GM21367 (cell line): ENCODE data around the gene MAP2K3.
A peak's percentile ranks its signal among the peaks of the same experiment; 100 is the strongest.

Source experiments
- ATAC-seq: cut with Tn5 transposase; IDR thresholded peaks from one replicate; pipeline ENCODE4 v1.9.1; 2021; ENCODE audit not compliant: unreplicated experiment

The MAP2K3 gene

DNA sequence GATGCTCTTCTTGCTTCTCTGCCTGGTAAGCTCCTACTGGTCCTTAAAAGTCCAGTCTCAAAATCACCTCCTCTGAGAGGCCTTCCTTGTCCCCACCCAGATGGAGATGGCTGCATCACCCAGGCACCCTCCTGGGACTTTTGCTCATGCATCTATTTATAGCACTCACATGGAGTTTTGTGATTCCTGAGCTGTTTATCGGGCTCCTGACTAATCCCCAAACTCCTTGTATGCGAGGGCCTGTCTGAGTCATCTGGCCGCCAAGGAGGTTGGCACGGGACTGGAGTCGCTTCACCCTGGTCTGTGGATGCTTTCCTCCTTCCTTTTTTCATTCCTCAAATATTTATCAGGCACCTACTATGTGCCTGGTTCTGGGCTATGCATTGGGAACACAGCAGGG, 2.3 kb upstream of the MAP2K3 start:
- no peak for ATAC-seq

DNA sequence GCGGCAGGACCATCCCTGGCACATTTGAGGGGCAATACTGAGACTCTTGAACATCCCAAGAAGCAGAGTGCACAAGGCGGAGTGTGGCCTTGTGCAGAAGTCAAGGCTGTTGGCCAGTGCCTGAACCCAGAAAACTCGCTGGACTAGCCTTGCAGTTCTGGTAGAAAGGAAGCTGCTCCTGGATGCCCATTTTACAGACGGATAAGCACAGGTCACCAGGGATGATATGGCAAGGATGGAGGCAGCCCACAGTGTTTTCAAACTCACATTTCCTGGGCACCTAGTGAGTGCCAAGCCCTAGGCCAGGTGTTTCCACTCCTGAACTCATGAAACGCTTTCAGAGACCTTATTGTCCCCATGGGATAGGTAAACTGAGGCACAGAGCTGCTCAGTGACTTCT, 1.7 kb upstream of the MAP2K3 start:
- ATAC-seq: no peak

DNA sequence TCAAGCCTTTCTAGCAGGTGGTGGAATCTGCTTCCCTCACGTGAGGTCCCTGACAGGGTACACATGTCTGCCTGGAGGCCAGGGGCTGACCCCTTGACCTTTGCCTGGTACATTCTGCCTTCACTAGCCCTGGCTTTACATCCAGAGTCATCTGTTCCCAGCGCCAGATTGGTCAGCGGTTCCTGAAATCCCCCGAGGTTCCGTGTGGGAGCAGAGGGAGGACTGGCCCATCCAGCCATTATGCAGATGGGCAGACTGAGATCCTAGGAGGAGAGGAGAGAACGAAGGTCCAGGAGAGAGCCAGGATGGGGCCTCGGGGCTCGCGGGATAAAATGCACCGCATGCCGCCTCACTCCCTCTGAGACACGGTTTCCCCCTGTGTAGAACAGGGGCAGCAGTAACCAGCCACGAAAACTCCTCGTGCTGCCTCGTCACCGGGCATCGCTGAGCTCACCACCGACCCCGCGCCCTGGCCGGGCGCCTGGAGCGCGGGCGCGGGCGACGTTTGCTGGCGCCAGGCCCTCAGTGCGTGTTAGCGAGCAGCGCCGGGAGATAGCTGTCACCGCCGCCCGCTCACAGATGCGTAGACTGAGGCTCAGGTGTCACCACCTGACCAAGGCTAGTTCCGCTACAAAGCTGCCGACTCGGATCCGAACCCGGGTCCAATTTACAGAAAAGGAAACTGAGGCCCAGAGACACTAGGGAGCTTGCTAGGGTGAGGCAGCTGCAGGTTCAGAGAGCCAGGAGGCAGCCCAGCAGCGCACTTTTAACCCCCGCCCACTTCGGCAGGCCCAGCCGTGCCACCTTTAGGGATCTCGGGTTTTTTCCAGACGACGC, 811 bp upstream of the MAP2K3 start:
- peak; percentile 2 for ATAC-seq

DNA sequence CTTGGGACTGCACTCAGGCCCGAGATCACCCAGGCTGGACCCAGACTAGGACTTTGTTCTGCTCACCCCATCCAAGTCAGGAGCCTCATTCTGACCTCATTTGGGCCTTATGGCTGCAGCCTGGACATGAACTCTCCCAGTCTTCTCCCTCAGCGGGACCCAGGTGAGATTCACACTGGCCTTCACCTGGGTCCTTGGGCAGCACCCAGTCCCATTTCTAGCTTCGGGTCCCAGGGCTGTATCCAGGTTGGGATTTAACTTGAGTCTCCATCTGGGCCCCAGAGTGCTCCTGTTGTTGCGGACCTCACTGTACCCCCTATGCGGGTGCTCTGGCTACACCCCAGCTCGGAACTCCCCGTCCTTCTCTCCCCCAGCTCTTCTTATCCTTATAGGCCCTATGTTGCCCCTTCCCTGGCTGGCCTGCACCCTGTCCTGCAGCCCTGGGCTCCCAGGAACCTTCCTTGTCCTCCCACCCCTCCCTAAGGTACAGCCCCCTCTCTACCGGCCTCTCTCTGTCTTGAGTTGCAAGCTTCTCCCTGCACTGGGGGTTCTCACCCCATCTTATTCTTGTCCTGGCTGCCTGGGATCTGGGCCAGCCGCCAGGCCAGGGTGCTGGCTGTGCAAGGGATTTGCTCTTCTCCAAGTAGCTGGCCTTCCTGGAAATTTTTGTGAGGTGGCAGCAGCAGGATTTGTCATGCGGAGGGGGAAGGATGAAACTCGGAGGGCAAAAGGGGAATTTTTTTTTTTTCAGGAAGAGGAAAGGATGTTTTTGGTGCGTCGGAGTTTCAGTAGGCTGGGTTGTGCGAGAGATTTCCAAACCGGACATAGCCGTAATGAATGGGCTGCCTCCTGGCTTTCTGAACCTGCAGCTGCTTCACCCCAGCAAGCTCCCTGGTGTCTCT, 904 bp downstream of the MAP2K3 start:
- no peak for ATAC-seq

DNA sequence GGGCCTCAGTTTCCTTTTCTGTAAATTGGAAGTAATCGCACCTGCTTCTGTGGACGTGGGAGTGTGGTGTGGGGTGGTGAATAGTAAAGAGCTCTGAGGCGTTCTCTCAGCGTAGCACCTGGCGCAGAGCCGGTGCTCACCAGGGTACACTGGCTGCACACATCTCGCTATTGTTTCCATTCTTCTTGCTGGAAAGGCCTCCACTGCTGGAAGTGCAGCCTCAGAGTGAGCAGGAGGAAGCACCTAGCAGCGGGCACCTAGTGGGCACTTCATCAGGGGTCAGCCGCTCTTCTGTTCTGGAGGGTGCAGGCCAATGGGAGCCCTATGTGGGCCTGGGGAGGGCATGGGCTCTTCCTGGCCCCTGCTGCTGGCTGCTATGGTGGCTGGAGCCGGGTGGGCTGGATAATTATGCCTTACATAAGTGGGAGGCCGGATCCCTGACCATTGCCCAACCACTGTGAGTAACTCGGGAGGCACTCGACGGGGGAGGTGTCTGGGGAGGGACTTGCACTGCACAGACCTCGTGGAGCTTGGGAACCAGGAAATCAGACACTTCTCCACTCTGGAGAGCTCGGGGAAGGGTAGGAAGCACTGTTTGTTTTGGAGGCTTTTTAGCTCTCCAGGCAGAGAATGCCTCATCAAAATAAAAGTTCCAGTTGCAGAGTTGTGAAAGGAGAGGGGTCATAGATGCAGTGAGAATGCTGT, 1.7 kb downstream of the MAP2K3 start:
- ATAC-seq: no peak

DNA sequence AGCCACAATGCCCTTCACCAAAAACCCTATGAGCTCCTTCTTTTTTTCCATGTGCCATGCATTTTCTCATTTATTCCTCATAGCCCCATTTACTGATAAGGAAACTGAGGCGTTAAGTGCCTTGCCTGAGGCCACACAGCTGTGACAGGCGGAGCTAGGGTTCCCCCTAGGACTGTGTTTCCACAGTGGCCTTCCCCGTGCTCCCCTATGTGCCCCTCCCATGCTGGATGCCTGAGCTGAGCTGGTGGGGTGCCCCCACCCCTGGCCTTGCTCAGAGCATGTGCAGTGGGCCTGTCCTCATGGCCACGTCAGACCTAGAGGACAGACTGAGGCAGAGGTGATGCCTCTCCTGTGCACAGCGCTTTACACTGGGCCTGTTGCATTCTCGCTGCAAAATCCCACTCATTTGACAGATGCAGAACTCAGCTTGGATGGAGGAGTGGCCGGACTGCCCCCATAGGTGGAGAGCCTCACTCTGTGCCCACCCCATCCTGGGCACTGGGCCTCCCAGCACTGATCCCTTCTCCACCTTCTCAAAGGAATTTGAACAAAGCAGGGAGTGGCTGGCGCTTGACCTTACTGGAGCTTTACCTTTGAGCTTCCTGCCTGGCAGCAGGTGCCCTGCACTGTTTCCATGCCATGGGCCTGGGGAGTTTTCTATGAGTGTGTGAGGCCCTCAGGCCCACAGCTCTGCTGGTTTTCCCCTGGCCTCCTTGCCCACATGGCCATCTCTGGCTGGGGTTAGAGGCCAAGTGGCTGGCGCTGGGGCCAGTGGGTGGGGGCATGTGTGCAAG, 2.6 kb downstream of the MAP2K3 start:
- no peak for ATAC-seq

DNA sequence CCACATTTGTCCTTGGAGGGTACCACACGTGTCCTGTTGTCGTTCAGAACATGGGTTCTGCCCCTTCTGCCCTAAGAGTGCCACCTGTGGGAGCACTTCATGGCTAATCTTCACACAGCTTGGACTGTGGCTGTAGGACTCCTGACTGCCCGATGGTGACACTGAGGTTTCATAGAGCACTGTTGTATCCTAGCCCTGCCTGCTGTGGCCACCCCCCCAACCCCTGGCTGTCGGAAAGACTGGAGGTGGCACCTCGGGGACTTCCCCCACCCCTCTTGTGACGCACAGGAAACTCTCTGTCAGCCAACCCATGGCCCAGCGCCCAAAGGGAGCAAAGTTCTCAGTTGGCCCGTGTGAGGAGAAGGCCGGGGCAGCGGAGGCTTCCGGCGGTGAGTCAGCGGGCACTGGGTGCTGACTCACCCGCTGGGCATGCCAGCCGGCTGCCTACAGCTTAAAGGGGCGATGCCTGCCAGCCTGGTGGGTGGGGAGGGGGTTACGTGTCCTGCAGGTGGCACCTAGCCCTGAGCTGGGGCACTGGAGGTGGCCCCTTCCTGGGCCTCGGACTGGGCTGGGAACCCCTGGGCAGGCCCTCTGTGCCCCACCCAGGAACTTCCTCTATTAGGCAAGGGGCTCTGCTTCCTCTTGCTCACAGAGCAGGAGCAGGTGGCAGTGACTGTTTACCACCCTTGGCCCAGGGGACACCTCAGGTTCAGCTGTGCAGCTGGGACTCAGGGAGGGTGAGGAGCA, 3.4 kb downstream of the MAP2K3 start:
- peak; percentile 26 for ATAC-seq

DNA sequence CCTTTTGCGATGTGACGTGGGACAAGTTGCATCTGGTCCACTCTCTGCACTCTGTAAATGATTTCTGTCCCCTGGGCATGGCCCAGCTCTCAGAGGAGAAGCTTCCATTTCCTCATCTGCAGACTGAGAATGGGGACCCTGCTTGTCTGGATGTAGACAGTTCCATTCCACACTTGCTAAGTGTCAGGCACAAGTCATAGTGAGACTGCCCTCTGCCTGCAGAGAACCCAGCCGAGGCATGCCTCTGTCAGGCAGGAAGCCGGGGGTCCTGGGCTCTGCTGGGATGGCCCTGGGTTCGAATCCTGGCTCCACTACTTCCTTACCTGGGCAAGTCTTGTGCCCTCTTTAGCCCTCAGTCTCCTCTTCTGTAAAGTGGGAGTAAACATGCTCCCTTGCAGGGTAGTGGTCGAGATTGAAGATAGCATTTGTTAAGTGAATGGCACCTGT, 4.1 kb downstream of the MAP2K3 start:
- ATAC-seq: peak; percentile 14

DNA sequence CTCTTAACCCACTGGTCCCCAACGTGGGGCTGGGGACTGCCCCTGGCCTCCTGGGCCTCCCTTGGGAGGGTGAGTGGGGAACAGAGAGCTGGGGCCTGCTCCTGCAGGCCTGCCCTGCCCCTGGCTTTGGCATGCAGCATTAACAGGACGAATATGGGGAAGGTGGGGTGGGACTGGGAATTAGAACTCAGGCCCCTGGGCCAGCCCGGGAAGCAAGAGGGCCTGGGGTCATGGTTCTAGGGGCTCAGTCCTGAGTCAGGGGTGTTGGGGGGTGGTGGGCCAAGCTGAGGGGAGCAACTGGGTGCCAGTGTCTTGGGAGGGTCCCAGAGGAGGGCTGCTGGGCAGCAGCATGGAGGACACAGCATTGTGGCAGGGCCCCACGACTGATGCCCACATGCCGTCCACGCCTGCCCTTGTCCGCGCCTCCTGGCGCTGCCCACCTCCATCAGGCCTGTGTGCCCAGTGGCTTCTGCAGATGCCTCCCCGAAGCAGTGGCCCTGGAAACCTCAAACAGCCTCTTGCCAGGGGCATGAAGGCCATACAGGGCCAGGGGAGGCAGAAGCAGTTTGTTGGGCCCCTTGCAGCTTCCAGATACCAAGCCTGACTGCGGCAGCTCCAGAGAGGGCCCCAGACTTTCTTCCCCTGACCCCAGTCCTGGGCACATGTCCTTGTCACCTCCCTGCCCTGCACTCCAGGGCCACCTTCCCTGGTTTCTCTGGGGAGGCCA, 4.8 kb downstream of the MAP2K3 start:
- no peak for ATAC-seq

DNA sequence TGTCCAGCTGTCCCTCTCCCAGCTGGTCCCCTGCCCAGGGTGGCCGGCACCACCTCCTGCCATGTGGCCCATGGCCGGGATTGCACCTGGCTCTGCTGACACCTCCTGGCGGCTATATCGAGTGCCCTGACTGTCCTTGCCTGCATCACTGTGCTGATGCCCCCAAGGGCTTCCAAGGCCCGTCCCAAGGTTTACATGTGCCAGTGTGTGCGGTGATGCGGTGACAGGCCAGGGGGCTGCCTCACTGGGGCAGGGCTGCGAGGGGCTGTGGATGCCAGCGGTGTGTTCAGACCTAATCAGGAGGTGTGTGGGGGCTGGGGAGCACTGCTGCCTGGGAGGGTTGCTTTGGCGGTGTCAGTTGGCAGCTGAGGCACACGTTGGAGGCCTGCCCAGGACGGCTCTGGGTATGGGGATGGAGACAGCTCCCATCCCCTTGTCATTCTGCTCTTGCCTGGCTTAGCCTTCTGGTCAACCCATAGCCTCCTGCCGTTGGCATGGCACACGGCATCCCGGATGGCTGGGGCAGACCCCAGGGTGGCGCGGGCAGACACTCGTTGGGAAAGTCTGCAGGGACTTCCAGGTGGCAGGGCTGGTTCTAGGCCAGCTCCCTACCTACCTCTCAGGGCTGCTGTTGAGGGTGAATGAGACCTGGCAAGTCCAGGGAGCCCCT, 5.5 kb downstream of the MAP2K3 start:
- ATAC-seq: no peak

DNA sequence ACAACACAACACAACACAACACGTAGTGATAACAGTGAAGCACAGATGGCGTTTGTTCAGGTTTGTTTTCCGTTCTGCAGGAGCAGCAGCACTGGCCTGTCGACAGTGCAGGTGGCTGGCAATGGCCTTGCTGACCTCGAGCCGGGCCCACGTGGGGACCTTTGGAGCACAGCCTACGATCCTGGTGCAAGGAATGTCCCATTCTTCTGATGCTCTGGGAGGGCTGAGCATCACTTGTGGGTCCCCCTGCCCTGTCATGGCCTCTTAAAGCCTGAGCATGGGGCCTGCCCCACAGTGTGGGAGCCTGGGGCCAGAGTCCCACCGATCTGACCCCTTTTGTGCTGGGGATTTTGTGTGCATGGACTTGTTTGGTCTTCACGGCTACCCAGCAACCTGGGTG, 6.8 kb downstream of the MAP2K3 start:
- no peak for ATAC-seq

DNA sequence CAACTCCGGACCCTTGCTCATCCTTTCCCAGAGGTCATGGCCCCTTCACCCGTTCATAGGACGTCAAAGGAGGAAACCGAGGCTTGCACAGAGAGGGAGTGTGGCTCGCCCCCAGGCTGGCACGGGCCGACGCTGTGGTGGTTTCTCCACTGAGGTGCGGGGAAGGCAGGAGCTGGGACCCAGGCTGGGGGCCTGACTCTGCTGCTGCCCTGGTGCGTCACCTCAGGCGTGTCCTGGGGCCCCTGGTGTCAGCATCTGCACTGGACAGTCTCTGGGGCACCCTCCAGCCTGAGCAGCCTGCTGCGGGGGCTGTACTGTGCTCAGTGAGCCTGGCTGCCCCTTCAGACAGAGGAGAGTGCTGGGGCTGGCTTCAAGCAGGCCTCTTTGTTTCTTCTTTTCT, 7.4 kb downstream of the MAP2K3 start:
- no peak for ATAC-seq

DNA sequence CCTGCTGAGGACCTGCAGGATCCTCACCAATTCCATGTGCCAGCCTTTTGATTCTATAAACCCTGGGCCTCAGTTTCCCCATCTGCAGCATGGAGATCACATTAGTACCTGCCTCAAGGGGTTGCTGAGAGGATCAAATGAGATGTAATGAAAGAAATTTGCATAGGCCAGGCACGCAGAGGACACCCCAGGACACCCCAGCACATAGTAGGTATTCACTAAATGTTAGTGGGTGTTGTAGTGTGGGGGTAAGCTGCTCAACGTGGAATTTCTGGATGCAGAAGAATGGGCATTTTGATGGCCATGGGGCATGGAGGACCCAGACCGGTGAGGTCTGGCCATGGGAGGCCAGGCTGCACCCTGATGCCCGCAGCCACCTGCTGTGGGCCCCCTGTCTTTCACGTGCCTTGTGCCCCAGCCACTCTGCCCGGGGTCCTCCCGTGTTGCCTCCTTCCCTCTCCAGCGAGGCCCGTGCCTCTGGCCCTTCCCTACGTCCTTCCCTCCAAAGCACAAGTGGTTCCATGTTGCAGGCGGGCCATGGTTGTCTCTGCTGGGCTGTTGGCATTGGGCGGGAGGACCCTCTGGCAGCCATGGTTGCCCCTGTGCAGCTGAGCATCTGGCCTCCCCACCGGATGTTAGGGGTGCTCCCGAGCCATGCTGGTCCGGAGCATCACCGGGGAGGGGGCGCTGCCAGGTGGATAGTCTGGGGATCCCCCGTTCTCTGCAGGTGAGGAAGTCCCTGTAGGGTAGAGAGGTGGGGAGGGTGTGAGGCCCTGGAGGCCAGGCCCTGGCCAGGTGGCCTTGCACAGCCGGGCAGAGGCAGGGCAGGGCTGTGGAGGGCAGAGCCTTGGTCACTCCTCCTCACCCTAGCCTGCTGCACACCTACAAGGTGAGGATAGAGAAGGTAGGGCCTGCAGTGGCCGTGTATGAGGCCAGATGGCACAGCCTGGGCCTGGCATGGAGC, 8.6 kb downstream of the MAP2K3 start:
- ATAC-seq: no peak

DNA sequence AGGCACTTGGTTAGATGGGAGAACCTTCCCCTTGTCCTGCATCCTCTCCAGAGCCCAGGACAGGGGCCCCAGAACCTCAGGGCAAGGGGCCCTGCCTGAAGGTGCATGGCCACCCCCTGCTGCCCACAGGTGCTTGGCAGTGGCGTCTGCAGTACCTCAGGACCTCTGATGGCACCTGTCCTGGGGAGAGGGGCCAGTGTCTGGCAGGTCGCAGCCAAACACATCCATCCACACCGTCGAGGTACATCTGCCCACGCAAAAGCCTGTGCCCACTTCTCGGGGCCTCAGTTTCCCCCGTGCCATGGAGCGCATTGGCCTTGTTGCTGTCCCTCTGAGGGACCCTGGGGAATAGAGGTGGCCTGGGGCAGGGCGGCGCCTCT, 9.3 kb downstream of the MAP2K3 start:
- no peak for ATAC-seq

DNA sequence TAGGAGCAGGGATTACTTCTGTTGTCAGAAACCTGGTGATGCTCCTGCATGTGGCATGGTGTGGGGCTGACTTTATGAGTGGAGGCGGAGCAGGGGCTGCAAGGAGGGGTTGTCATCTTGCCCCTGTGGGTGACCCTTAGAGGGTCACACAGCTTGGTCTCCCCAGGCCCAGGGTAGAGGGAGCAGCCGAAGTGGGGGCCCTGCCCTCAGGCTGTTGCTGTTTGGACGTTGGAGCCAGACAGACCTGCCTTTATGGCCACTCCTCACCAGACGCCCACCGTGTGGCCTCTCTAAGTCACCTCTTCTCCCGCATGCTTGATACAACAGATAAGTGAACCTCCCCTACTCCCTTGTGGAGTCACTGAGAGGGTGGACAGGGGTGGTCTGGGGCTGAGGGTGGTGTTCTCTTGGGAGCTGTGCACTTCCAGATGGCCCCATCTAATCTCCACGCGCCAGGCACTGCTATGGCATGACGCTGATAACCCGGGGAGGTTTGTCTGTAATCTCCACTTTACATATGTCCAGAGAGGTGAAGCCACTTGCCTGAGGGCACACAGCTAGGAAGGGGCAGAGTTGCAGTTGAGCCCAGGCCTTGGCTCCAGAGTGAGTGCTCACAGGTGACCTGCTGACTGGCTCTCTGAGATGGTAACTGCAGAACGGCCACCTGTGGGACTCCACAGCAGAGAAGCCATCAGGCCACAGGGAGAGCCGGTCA, 10.0 kb downstream of the MAP2K3 start:
- ATAC-seq: no peak

DNA sequence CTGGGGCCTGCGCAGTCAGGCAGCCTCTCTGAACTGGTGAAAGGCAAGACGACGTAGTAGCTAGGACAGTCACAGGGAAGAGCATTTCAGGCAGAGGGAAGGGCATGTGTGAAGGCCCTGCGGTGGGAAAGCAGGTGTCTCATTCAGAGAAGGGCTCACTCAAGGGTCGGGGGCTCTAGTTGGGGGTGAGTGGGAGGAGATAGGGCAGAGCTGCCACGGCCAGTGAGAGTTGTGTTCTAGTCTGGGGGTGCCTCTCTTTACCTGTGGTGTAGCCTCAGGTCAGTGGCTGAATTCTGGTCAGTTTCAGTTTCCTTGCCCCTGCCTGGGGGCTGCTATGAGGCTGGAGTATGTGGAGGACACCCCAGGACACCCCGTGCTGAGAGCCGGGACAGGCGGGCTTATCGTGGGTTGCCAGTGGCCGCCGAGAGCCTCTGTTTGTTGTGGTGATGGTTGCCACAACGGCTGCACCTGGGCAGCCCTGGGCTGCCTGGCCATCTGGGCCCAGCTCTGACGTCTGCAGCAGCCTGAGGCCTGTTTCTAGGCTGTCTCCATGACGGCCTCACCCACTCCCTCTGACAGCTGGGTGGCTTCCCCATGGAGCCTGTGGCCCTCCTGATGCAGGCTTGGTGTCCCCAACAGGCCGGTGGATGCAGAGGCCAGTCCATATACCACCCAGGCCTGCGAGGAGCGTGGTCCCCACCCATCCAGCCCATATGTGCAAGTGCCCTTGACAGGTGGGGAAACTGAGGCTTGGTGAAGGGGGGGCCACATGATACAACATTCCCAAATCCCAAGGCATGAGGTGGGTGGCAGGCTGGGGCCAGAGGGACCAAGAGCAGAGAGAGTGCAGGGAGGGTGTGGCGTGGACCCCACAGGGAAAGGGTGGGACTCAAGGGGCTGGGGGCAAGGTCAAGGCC, 10.8 kb downstream of the MAP2K3 start:
- ATAC-seq: no peak
